DND-41 (cell line): ENCODE data around the gene TYMS.

ENCODE experiments used
- ATAC-seq: fragments of 200-7000 bp; cut with Tn5 transposase; 3 replicates; pipeline ENCODE4 v1.9.1; 2021; ENCODE audit warnings: low read depth; ENCODE audit not compliant: insufficient read depth
- DNase-seq: peaks from one replicate; pipeline ENCODE4 v3.0.0-alpha.2; 2020
- H2AFZ ChIP-seq: 2 replicates; pipeline ENCODE4 v1.6.0; 2012; ENCODE audit warnings: low read depth, low read length
- H3K27ac ChIP-seq: 2 replicates; pipeline ENCODE4 v1.5.1; 2012; ENCODE audit warnings: low read length, inconsistent platforms
- H3K27me3 ChIP-seq: fragments of 200-600 bp; sonication (generic); 2 replicates; pipeline ENCODE4 v1.6.0; 2012; ENCODE audit warnings: low read length, mild to moderate bottlenecking, inconsistent platforms; ENCODE audit not compliant: insufficient read depth, poor library complexity
- H3K36me3 ChIP-seq: 2 replicates; pipeline ENCODE4 v1.5.1; 2012; ENCODE audit warnings: low read length, inconsistent platforms; ENCODE audit not compliant: insufficient read depth
- H3K4me1 ChIP-seq: 2 replicates; pipeline ENCODE4 v1.5.1; 2012; ENCODE audit warnings: mild to moderate bottlenecking, low read length; ENCODE audit not compliant: insufficient read depth
- H3K4me2 ChIP-seq: 2 replicates; pipeline ENCODE4 v1.6.0; 2012; ENCODE audit warnings: mild to moderate bottlenecking, moderate library complexity, low read length, inconsistent platforms; ENCODE audit not compliant: insufficient read depth
- H3K4me3 ChIP-seq, 2 experiments: fragments of 200-600 bp in 1 of 2; shearing (Covaris generic) in 1 of 2; 2 replicates each; pipeline ENCODE4 v1.5.1; 2012 to 2016; ENCODE audit warnings: inconsistent platforms in 2 of 2, low read length in 2 of 2, mild to moderate bottlenecking in 2 of 2, low read depth in 1 of 2, moderate library complexity in 1 of 2
- H3K79me2 ChIP-seq: 2 replicates; pipeline ENCODE4 v1.6.0; 2012; ENCODE audit warnings: low read length, inconsistent platforms; ENCODE audit not compliant: insufficient read depth
- H3K9ac ChIP-seq: 2 replicates; pipeline ENCODE4 v1.6.0; 2012; ENCODE audit warnings: low read depth, mild to moderate bottlenecking, inconsistent platforms, low read length, moderate library complexity
- H3K9me3 ChIP-seq: 2 replicates; pipeline ENCODE4 v1.5.1; 2012; ENCODE audit warnings: low read length, moderate library complexity, mild to moderate bottlenecking, inconsistent platforms; ENCODE audit not compliant: insufficient read depth, severe bottlenecking
- H4K20me1 ChIP-seq: 2 replicates; pipeline ENCODE4 v1.6.0; 2012; ENCODE audit warnings: low read length; ENCODE audit not compliant: insufficient read depth
- EZH2 ChIP-seq: IDR thresholded peaks from 3 replicates; pipeline ENCODE4 v1.6.1; 2012; ENCODE audit warnings: borderline replicate concordance, low read depth, mild to moderate bottlenecking, moderate library complexity, low read length, inconsistent platforms; ENCODE audit not compliant: severe bottlenecking
- TF ChIP-seq, protein P1 (sequence below): IDR thresholded peaks from 2 replicates; pipeline ENCODE4 v1.5.1; 2012; ENCODE audit warnings: borderline replicate concordance, low read length, moderate library complexity, mild to moderate bottlenecking; ENCODE audit not compliant: poor library complexity, severe bottlenecking; ENCODE audit errors: extremely low read depth

TYMS gene

DNA sequence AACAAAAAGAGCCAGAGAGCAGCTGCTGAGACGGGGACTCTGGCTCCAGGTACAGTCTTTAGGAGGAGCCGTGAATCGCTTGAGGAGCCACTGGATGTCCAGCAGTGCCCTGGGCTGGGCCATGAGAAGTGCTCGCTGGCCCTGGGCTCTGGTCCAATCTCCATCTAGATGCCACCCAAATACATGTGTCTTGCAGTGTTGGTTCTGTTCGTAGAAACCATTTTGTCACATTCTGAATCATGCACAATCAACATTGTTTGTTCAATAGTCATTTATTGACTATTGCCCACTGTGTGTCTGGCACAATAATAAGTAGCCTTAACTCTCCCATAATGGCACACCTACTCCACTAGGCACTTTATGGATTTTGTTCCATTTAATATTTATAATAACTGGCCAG lies 26.1 kb downstream of the TYMS start:
- Histone ChIP-seq H3K4me3 (no peak overlapping the region), H3K4me2 (no peak overlapping the region), H3K27me3 (no peaks in the 10 kb centered on the region), H3K27ac (peak overlapping the region; percentile 90), H3K4me1 (peaks cover 44% of the 10 kb centered on the region), H3K36me3 (peaks cover 8% of the 10 kb centered on the region; the same call in 1 of the 2 replicates), H2AFZ (no peak overlapping the region; the same call in 1 of the 2 replicates), H4K20me1 (no peaks in the 10 kb centered on the region), H3K9ac (peak overlapping the region; percentile 48), H3K9me3 (no peaks in the 10 kb centered on the region), H3K79me2 (no peaks in the 10 kb centered on the region)
- no peak for TF ChIP-seq EZH2
- DNase-seq, result no peak
- no peak for ATAC-seq

DNA sequence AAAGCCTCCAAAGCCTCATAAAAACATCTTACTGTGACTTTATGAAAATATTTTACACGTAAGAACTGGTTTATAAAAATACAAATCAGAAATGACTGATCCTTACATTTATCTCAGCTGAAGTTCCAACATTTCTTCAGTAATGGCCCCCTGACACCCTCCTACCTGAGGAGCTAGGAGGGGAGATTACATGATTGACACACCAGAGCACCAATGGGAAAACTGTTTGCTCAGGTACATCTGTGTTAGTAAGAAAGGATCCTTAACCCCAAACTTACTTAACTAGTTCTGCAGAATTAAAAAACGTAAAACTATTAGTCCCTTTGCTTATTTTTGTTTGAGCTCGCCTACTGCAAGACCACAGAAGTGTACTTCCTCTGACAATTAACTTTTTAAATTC lies 28.0 kb downstream of the TYMS start:
- DNase-seq, result no peak
- no peaks in the 10 kb centered on the region for H3K27me3 ChIP-seq
- no peaks in the 10 kb centered on the region for H3K79me2 ChIP-seq
- no peaks in the 10 kb centered on the region for H4K20me1 ChIP-seq
- no peak overlapping the region for H3K4me3 ChIP-seq
- peaks cover 34% of the 10 kb centered on the region for H3K4me1 ChIP-seq
- H3K9me3 ChIP-seq, result no peaks in the 10 kb centered on the region
- ATAC-seq, result no peak
- H3K36me3 ChIP-seq, result no peaks in the 10 kb centered on the region
- TF ChIP-seq, protein P1, sequence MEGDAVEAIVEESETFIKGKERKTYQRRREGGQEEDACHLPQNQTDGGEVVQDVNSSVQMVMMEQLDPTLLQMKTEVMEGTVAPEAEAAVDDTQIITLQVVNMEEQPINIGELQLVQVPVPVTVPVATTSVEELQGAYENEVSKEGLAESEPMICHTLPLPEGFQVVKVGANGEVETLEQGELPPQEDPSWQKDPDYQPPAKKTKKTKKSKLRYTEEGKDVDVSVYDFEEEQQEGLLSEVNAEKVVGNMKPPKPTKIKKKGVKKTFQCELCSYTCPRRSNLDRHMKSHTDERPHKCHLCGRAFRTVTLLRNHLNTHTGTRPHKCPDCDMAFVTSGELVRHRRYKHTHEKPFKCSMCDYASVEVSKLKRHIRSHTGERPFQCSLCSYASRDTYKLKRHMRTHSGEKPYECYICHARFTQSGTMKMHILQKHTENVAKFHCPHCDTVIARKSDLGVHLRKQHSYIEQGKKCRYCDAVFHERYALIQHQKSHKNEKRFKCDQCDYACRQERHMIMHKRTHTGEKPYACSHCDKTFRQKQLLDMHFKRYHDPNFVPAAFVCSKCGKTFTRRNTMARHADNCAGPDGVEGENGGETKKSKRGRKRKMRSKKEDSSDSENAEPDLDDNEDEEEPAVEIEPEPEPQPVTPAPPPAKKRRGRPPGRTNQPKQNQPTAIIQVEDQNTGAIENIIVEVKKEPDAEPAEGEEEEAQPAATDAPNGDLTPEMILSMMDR, result no peak
- no peak for TF ChIP-seq EZH2
- no peak overlapping the region for H2AFZ ChIP-seq
- no peak overlapping the region for H3K9ac ChIP-seq
- no peak overlapping the region for H3K27ac ChIP-seq
- H3K4me2 ChIP-seq, result no peak overlapping the region

DNA sequence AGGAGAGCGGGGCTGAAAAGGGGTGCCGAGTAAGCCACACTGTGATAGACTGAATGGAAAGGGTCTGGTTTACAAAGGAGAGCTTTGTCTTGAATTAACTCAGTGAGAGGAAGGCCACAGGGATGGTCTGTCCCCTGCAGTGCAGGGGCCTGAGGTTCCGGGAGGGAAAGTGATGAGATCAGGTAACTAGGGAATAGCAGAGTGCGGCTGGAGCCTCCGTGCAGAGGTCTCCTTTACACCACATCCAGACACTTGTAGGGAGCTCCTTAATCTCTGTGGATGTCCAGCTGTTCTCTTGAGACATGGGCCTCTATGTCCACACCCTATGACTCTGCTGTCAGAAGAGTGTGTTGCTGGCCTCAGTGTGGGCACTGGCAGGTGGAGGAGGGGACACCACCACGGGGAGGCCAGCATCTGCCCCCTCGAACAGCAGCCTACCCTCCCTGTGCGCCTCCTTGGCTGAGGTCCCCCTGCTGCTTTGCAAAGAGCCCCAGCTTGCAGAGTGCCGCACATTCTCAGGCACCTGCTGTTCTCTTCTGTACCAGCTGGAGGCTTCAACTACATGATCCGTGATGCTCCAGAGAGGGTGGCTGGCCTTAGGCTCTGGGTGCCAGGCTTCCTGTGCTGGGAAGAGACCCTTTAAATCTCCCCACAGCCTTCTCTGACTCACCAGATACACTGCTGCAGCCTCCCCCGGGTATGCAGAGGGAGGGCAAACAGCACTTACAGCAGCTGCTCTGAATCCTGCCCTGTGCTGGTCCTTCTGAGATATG lies 29.1 kb downstream of the TYMS start:
- no peak overlapping the region for H2AFZ ChIP-seq
- no peak overlapping the region for H3K4me2 ChIP-seq
- H3K4me3 ChIP-seq, result no peak overlapping the region
- TF ChIP-seq, protein P1, result peak; percentile 34
- TF ChIP-seq EZH2, result no peak
- no peaks in the 10 kb centered on the region for H4K20me1 ChIP-seq
- no peaks in the 10 kb centered on the region for H3K79me2 ChIP-seq
- peaks cover 23% of the 10 kb centered on the region for H3K4me1 ChIP-seq
- H3K27me3 ChIP-seq, result no peaks in the 10 kb centered on the region
- H3K36me3 ChIP-seq, result no peaks in the 10 kb centered on the region
- DNase-seq, result peak; percentile 48
- no peaks in the 10 kb centered on the region for H3K9me3 ChIP-seq
- no peak overlapping the region for H3K9ac ChIP-seq
- ATAC-seq, result peak; percentile 10; the same call in 2 of the 3 replicates
- H3K27ac ChIP-seq, result 0 out of 2 replicates have a peak overlapping the region, but pooled peaks have one; percentile 14

DNA sequence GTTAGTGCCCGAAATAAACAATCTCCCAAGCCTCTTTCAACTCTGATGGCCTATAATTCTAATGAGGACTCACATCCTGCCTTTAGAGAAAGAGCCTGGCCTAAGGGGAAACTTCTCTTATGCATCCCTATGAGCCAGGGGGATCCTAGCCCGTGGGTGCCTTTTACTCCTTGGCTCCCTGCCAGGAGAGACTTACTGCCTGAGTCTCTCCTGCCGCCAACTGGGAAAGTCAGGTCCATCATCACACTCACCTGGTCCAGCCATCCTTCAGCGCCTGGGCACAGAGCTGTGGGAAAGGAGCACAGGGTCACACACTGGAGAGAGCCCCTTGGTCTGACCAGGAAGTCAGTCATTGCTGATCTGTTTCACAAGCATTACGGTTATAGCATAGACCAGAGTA lies 30.9 kb downstream of the TYMS start:
- TF ChIP-seq, protein P1, result no peak
- no peak for TF ChIP-seq EZH2
- Histone ChIP-seq H3K9me3 (no peaks in the 10 kb centered on the region), H3K4me1 (peaks cover 23% of the 10 kb centered on the region), H3K4me2 (no peak overlapping the region), H3K27ac (no peak overlapping the region), H3K4me3 (no peak overlapping the region), H4K20me1 (no peaks in the 10 kb centered on the region), H3K9ac (no peak overlapping the region), H2AFZ (no peak overlapping the region), H3K79me2 (no peaks in the 10 kb centered on the region), H3K27me3 (no peaks in the 10 kb centered on the region), H3K36me3 (no peaks in the 10 kb centered on the region)
- no peak for DNase-seq
- ATAC-seq, result no peak
